ENCODE data around the gene ANKMY1.

The ANKMY1 gene

GRCh38 chr2:240520974-240521350 is 36.8 kb downstream of the ANKMY1 start:
- no peaks in the 10 kb centered on the region for H3K9me3 ChIP-seq (ENCODE audit: severe bottlenecking)
- no peaks in the 10 kb centered on the region for H3K27me3 ChIP-seq (ENCODE audit: insufficient read depth, low read depth, severe bottlenecking)
- no peak for TF ChIP-seq CTCF (IDR thresholded peaks at IDR 0.05; ENCODE audit: low read depth, low read length)
- DNase-seq = no peak
- no peak overlapping the region for H3K4me3 ChIP-seq (ENCODE audit: low read depth, low read length)
- H3K27ac ChIP-seq = no peak overlapping the region
- H3K36me3 ChIP-seq = peaks cover 7% of the 10 kb centered on the region

- Histone ChIP-seq H3K27me3 (ENCODE audit: insufficient read depth, low read depth, severe bottlenecking) (no peaks in the 10 kb centered on the region), H3K27ac (no peak overlapping the region), H3K4me3 (ENCODE audit: low read depth, low read length) (no peak overlapping the region), H3K36me3 (peaks cover 7% of the 10 kb centered on the region), H3K9me3 (ENCODE audit: severe bottlenecking) (no peaks in the 10 kb centered on the region)
- no peak for DNase-seq
- no peak for TF ChIP-seq CTCF (IDR thresholded peaks at IDR 0.05; ENCODE audit: low read depth, low read length)
Observed at GRCh38 chr2:240520130-240520973, 37.4 kb downstream of the ANKMY1 start.

- H3K36me3 ChIP-seq = peaks cover 7% of the 10 kb centered on the region
- no peak overlapping the region for H3K27ac ChIP-seq
- H3K9me3 ChIP-seq (ENCODE audit: severe bottlenecking) = no peaks in the 10 kb centered on the region
- H3K27me3 ChIP-seq (ENCODE audit: insufficient read depth, low read depth, severe bottlenecking) = no peaks in the 10 kb centered on the region
- TF ChIP-seq CTCF (IDR thresholded peaks at IDR 0.05; ENCODE audit: low read depth, low read length) = no peak
- H3K4me3 ChIP-seq (ENCODE audit: low read depth, low read length) = no peak overlapping the region
- DNase-seq = no peak
Observed at GRCh38 chr2:240519396-240520129, 38.2 kb downstream of the ANKMY1 start.

GRCh38 chr2:240518981-240519380 is 38.8 kb downstream of the ANKMY1 start:
- no peak overlapping the region for H3K27ac ChIP-seq
- DNase-seq = no peak
- H3K36me3 ChIP-seq = peaks cover 7% of the 10 kb centered on the region
- no peak for TF ChIP-seq CTCF (IDR thresholded peaks at IDR 0.05; ENCODE audit: low read depth, low read length)
- H3K27me3 ChIP-seq (ENCODE audit: insufficient read depth, low read depth, severe bottlenecking) = no peaks in the 10 kb centered on the region
- H3K4me3 ChIP-seq (ENCODE audit: low read depth, low read length) = no peak overlapping the region
- H3K9me3 ChIP-seq (ENCODE audit: severe bottlenecking) = no peaks in the 10 kb centered on the region

- Histone ChIP-seq H3K36me3 (no peaks in the 10 kb centered on the region), H3K27ac (no peak overlapping the region)
- no peak for DNase-seq
Observed at GRCh38 chr2:240517342-240517741, 40.4 kb downstream of the ANKMY1 start.

More at GRCh38 chr2:240517342-240517741, 40.4 kb downstream of the ANKMY1 start:
- no peak for TF ChIP-seq CTCF (IDR thresholded peaks at IDR 0.05; ENCODE audit: low read depth, low read length)
- Histone ChIP-seq H3K27me3 (ENCODE audit: insufficient read depth, low read depth, severe bottlenecking) (no peaks in the 10 kb centered on the region), H3K9me3 (ENCODE audit: severe bottlenecking) (no peaks in the 10 kb centered on the region), H3K4me3 (ENCODE audit: low read depth, low read length) (no peak overlapping the region)
